DOHH2 (cell line): ENCODE results near the gene VCL.

Experiments used
- H3F3A ChIP-seq: fragments of 200-600 bp; sonication (generic), shearing (Covaris generic); 2 replicates; pipeline ENCODE4 v1.6.0; 2016; ENCODE audit warnings: antibody characterized with exemption, mild to moderate bottlenecking; ENCODE audit not compliant: control insufficient read depth, insufficient read depth
- H3K27ac ChIP-seq: fragments of 200-600 bp; sonication (generic); 2 replicates; pipeline ENCODE4 v1.5.1; 2014; ENCODE audit warnings: low read depth, mild to moderate bottlenecking, low read length, moderate library complexity
- H3K27me3 ChIP-seq: fragments of 200-600 bp; sonication (generic); 2 replicates; pipeline ENCODE4 v1.6.1; 2014; ENCODE audit warnings: mild to moderate bottlenecking, low read length, mixed read lengths; ENCODE audit not compliant: control insufficient read depth
- H3K36me3 ChIP-seq: fragments of 200-600 bp; sonication (generic); 2 replicates; pipeline ENCODE4 v1.6.1; 2014; ENCODE audit warnings: mild to moderate bottlenecking, low read length, moderate library complexity, mixed read lengths; ENCODE audit not compliant: control insufficient read depth
- H3K4me1 ChIP-seq: fragments of 200-600 bp; sonication (generic); 2 replicates; pipeline ENCODE4 v1.6.1; 2014; ENCODE audit warnings: mild to moderate bottlenecking, low read length, mixed read lengths; ENCODE audit not compliant: control insufficient read depth
- H3K4me2 ChIP-seq: fragments of 200-600 bp; sonication (generic); 2 replicates; pipeline ENCODE4 v1.6.0; 2014; ENCODE audit warnings: mild to moderate bottlenecking, low read length, moderate library complexity
- H3K4me3 ChIP-seq: fragments of 200-600 bp; sonication (generic); 2 replicates; pipeline ENCODE4 v1.5.1; 2014; ENCODE audit warnings: mild to moderate bottlenecking, low read length, mixed read lengths
- H3K79me2 ChIP-seq: fragments of 200-600 bp; sonication (generic); 2 replicates; pipeline ENCODE4 v1.6.1; 2014; ENCODE audit warnings: mild to moderate bottlenecking, low read length, mixed read lengths; ENCODE audit not compliant: control insufficient read depth
- H3K9me2 ChIP-seq: fragments of 200-600 bp; sonication (generic); replicated peaks from 2 replicates; pipeline ENCODE4 v1.6.1; 2014; ENCODE audit warnings: mild to moderate bottlenecking, low read length, mixed read lengths; ENCODE audit not compliant: control insufficient read depth
- H3K9me3 ChIP-seq: fragments of 200-600 bp; sonication (generic); 2 replicates; pipeline ENCODE4 v1.6.1; 2014; ENCODE audit warnings: antibody characterized with exemption, low read length, mixed read lengths; ENCODE audit not compliant: control insufficient read depth, insufficient read depth
- H4K20me1 ChIP-seq: fragments of 200-600 bp; sonication (generic); 2 replicates; pipeline ENCODE4 v1.6.0; 2014; ENCODE audit warnings: low read depth, mild to moderate bottlenecking, antibody characterized with exemption, low read length, moderate library complexity; ENCODE audit not compliant: control insufficient read depth, insufficient read depth
- EZH2phosphoT487 ChIP-seq: fragments of 200-600 bp; sonication (generic); IDR thresholded peaks from 2 replicates; pipeline ENCODE4 v1.6.1; 2017; ENCODE audit warnings: borderline replicate concordance, mild to moderate bottlenecking, antibody characterized with exemption, low read length, moderate library complexity, mixed read lengths
- TF ChIP-seq, protein P1 (sequence below): fragments of 200-600 bp; sonication (generic); IDR thresholded peaks from one replicate; pipeline ENCODE4 v1.5.1; 2014; ENCODE audit warnings: antibody characterized with exemption, mild to moderate bottlenecking, low read depth, low read length; ENCODE audit not compliant: poor library complexity, severe bottlenecking

Gene VCL

DNA sequence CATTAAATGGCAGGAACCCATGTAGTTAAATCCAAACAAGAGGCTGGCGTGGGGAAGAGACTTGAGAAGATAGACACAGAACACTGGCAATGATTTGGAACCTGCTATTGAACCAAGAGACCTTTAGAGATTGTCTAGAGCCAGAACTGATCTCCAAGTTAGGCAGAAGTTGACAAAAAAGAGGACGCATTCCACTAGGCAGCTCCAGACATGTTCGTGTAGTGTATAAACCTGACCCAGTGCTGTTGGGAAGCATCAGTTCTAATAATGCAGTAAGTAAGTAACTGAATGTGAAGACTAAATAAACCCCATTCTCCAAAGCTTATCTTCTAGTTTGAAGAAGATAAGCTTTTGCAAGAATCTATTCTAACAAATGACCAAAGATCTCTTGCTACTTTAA, 101.9 kb downstream of the VCL start:
- Histone ChIP-seq H3K27me3 (no peaks in the 10 kb centered on the region), H3K4me3 (no peak overlapping the region), H4K20me1 (no peaks in the 10 kb centered on the region), H3K4me1 (peaks cover 13% of the 10 kb centered on the region), H3K27ac (no peak overlapping the region), H3K9me2 (no peaks in the 10 kb centered on the region), H3K4me2 (no peak overlapping the region), H3K9me3 (no peaks in the 10 kb centered on the region), H3K79me2 (no peaks in the 10 kb centered on the region), H3F3A (no peaks in the 10 kb centered on the region), H3K36me3 (peaks cover 69% of the 10 kb centered on the region)
- no peak for TF ChIP-seq EZH2phosphoT487

DNA sequence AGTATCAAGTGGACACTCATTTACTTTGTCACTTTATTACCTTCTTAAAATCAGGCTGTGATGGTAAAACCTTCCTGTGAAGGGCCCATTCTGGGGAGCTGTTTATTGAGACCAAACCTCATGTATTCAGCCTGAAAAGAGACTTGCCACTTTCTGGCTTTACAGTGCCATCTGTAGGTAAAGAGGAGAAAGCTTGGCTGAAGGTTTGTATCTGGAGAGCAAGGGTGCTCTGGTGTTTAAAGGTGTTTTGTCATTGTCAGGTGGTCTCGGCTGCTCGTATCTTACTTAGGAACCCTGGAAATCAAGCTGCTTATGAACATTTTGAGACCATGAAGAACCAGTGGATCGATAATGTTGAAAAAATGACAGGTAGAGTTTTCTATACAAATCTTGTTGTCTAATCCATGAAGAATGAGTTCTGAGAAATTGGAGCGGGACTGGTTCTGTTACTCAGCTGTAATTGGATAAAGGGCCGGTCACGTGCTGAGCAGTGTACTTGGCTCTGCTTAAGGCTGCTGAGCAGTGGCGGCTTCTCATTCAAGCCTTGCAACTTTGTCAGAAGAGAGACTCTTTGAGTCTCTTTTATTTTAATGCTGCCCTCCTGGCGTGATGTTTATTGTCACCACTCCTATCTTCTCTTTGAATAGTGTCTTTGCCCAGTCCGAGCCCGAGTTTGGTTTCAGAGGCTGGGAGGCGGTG, 105.8 kb downstream of the VCL start:
- Histone ChIP-seq H3F3A (no peaks in the 10 kb centered on the region), H3K4me3 (no peak overlapping the region), H3K4me1 (no peaks in the 10 kb centered on the region), H3K27me3 (no peaks in the 10 kb centered on the region), H3K79me2 (no peaks in the 10 kb centered on the region), H4K20me1 (no peaks in the 10 kb centered on the region), H3K9me2 (no peaks in the 10 kb centered on the region), H3K27ac (no peak overlapping the region), H3K9me3 (no peaks in the 10 kb centered on the region), H3K36me3 (peaks cover 69% of the 10 kb centered on the region), H3K4me2 (no peak overlapping the region)
- TF ChIP-seq EZH2phosphoT487, result no peak
- TF ChIP-seq, protein P1, sequence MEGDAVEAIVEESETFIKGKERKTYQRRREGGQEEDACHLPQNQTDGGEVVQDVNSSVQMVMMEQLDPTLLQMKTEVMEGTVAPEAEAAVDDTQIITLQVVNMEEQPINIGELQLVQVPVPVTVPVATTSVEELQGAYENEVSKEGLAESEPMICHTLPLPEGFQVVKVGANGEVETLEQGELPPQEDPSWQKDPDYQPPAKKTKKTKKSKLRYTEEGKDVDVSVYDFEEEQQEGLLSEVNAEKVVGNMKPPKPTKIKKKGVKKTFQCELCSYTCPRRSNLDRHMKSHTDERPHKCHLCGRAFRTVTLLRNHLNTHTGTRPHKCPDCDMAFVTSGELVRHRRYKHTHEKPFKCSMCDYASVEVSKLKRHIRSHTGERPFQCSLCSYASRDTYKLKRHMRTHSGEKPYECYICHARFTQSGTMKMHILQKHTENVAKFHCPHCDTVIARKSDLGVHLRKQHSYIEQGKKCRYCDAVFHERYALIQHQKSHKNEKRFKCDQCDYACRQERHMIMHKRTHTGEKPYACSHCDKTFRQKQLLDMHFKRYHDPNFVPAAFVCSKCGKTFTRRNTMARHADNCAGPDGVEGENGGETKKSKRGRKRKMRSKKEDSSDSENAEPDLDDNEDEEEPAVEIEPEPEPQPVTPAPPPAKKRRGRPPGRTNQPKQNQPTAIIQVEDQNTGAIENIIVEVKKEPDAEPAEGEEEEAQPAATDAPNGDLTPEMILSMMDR, result peak; percentile 63

DNA sequence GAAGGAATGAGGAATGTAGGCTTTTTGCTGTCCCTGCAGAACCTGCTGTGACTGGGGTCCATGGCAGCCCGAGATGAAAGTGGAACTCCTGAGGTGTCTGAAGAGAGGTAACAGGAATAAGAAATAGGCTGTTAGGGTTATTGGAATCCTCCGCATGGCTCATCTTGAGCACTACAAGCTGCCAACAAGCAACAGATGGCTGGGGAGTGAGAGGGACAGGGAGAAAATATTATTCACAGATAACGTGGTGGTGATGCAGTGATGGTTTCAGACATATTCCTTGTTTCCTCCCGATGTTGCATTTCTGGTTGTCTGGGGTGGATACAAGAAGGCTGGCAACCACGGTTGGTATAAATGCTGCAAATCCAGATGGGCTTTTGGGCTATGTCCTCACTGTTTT, 106.6 kb downstream of the VCL start:
- H4K20me1 ChIP-seq, result no peaks in the 10 kb centered on the region
- peaks cover 69% of the 10 kb centered on the region for H3K36me3 ChIP-seq
- H3K4me3 ChIP-seq, result no peak overlapping the region
- no peak overlapping the region for H3K27ac ChIP-seq
- H3K4me2 ChIP-seq, result no peak overlapping the region
- TF ChIP-seq EZH2phosphoT487, result no peak
- TF ChIP-seq, protein P1, result no peak
- H3K9me3 ChIP-seq, result no peaks in the 10 kb centered on the region
- H3K79me2 ChIP-seq, result no peaks in the 10 kb centered on the region
- no peaks in the 10 kb centered on the region for H3K9me2 ChIP-seq
- H3F3A ChIP-seq, result peaks cover 2% of the 10 kb centered on the region; the same call in 1 of the 2 replicates
- no peaks in the 10 kb centered on the region for H3K4me1 ChIP-seq
- H3K27me3 ChIP-seq, result no peaks in the 10 kb centered on the region

DNA sequence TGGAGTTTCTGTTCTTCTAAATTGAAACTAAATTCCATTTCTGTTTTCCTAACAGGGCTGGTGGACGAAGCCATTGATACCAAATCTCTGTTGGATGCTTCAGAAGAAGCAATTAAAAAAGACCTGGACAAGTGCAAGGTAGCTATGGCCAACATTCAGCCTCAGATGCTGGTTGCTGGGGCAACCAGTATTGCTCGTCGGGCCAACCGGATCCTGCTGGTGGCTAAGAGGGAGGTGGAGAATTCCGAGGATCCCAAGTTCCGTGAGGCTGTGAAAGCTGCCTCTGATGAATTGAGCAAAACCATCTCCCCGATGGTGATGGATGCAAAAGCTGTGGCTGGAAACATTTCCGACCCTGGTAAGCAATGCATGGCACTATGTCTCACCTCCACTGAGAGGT, 107.1 kb downstream of the VCL start:
- H3K4me2 ChIP-seq, result no peak overlapping the region
- H3K36me3 ChIP-seq, result peaks cover 70% of the 10 kb centered on the region
- no peak for TF ChIP-seq EZH2phosphoT487
- TF ChIP-seq, protein P1, result no peak
- H4K20me1 ChIP-seq, result no peaks in the 10 kb centered on the region
- H3K27ac ChIP-seq, result no peak overlapping the region
- H3K4me3 ChIP-seq, result no peak overlapping the region
- no peaks in the 10 kb centered on the region for H3K9me2 ChIP-seq
- no peaks in the 10 kb centered on the region for H3K9me3 ChIP-seq
- H3F3A ChIP-seq, result peaks cover 3% of the 10 kb centered on the region; the same call in 1 of the 2 replicates
- H3K79me2 ChIP-seq, result no peaks in the 10 kb centered on the region
- H3K4me1 ChIP-seq, result no peaks in the 10 kb centered on the region
- no peaks in the 10 kb centered on the region for H3K27me3 ChIP-seq
